ENCODE results near the gene PIWIL4.

PIWIL4 gene

GRCh38 chr11:94662846-94663390 is 95.8 kb downstream of the PIWIL4 start:
- H3K4me3 ChIP-seq (ENCODE audit: low read length): no peak overlapping the region

GRCh38 chr11:94664346-94664745 is 97.2 kb downstream of the PIWIL4 start:
- TF ChIP-seq CTCF (conservative IDR thresholded peaks at IDR 0.05; ENCODE audit: low read length): no peak
- H3K4me3 ChIP-seq (ENCODE audit: low read length): no peak overlapping the region
- DNase-seq (ENCODE audit: low read depth): no peak

More at GRCh38 chr11:94662846-94663390, 95.8 kb downstream of the PIWIL4 start:
- DNase-seq (ENCODE audit: low read depth): no peak
- TF ChIP-seq CTCF (conservative IDR thresholded peaks at IDR 0.05; ENCODE audit: low read length): no peak

- no peak overlapping the region for H3K4me3 ChIP-seq (ENCODE audit: low read length)
- no peak for TF ChIP-seq CTCF (conservative IDR thresholded peaks at IDR 0.05; ENCODE audit: low read length)
- DNase-seq (ENCODE audit: low read depth): no peak
These were observed 98.0 kb downstream of the PIWIL4 start for GRCh38 chr11:94665116-94665659.

GRCh38 chr11:94666792-94667721 is 99.9 kb downstream of the PIWIL4 start:
- H3K4me3 ChIP-seq (ENCODE audit: low read length): no peak overlapping the region
- TF ChIP-seq CTCF (conservative IDR thresholded peaks at IDR 0.05; ENCODE audit: low read length): no peak
- no peak for DNase-seq (ENCODE audit: low read depth)

- DNase-seq (ENCODE audit: low read depth): no peak
- no peak overlapping the region for H3K4me3 ChIP-seq (ENCODE audit: low read length)
- no peak for TF ChIP-seq CTCF (conservative IDR thresholded peaks at IDR 0.05; ENCODE audit: low read length)
These were observed 101.1 kb downstream of the PIWIL4 start for GRCh38 chr11:94668212-94668793.

GRCh38 chr11:94669023-94669422 is 101.9 kb downstream of the PIWIL4 start:
- TF ChIP-seq CTCF (conservative IDR thresholded peaks at IDR 0.05; ENCODE audit: low read length): no peak
- no peak for DNase-seq (ENCODE audit: low read depth)
- no peak overlapping the region for H3K4me3 ChIP-seq (ENCODE audit: low read length)

Measured in AG10803 (cell line).